ENCODE measurements around the gene CELF6. TPM values are rescaled to one million over a fixed set of nuclear protein-coding genes. Genes with fewer than 3 reads are reported as not detected.

CELF6 gene
- total and polyA plus RNA-seq, 2 donors (not counting 3 experiments of a cell fraction or from before 2014, with no cell fraction given): 0.17 TPM; not detected in 1

- H3K4me1 ChIP-seq (ENCODE audit: control insufficient read depth, extremely low read depth, insufficient read depth, low read length): peaks cover 12% of the 10 kb centered on the region
- POLR2A ChIA-PET: interaction anchor here (1.0 kb wide), 1 partner anchor 45 kb away, joined by 3 read pairs; no protein-coding TSS in a partner anchor
- dilution Hi-C loops (cut with MboI; ENCODE audit: extremely low pct_ligation_motif_present, low sequenced_read_pairs) (no loop called here), intact Hi-C loops (cut with micrococcal nuclease) (loop anchor here (1.0 to 2.0 kb wide), 2 partner anchors 41 to 74 kb away; partner anchors contain the start of gene PKM)
- no peaks in the 10 kb centered on the region for H4K20me1 ChIP-seq (replicated peaks; ENCODE audit: control insufficient read depth, extremely low read depth, insufficient read depth, low read length)
- peak; percentile 88 for FAIRE-seq
- TF ChIP-seq POLR2A (IDR thresholded peaks at IDR 0.05; ENCODE audit: low read depth, low read length): peak; percentile 58
- no peak for TF ChIP-seq JUN (IDR thresholded peaks at IDR 0.05; ENCODE audit: borderline replicate concordance, insufficient read depth, insufficient read length, low read depth)
- TF ChIP-seq, protein P1, sequence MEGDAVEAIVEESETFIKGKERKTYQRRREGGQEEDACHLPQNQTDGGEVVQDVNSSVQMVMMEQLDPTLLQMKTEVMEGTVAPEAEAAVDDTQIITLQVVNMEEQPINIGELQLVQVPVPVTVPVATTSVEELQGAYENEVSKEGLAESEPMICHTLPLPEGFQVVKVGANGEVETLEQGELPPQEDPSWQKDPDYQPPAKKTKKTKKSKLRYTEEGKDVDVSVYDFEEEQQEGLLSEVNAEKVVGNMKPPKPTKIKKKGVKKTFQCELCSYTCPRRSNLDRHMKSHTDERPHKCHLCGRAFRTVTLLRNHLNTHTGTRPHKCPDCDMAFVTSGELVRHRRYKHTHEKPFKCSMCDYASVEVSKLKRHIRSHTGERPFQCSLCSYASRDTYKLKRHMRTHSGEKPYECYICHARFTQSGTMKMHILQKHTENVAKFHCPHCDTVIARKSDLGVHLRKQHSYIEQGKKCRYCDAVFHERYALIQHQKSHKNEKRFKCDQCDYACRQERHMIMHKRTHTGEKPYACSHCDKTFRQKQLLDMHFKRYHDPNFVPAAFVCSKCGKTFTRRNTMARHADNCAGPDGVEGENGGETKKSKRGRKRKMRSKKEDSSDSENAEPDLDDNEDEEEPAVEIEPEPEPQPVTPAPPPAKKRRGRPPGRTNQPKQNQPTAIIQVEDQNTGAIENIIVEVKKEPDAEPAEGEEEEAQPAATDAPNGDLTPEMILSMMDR (IDR thresholded peaks at IDR 0.05; ENCODE audit: extremely low read depth in 1 of 2, insufficient read depth in 1 of 2, low read depth in 1 of 2, low read length in 2 of 2): peak; percentile 31 to 74
- peak; percentile 72 for TF ChIP-seq POLR2AphosphoS5 (IDR thresholded peaks at IDR 0.05; ENCODE audit: insufficient read depth, low read depth, low read length)
- peak; percentile 99 for TF ChIP-seq MAX (IDR thresholded peaks at IDR 0.05; ENCODE audit: insufficient read depth, insufficient read length)
- no peak for TF ChIP-seq FOS (IDR thresholded peaks at IDR 0.05; ENCODE audit: borderline replicate concordance, insufficient read depth, low read length)
- peak within 1 kb of the TSS; percentile 45 to 97 (median 66) for H3K4me3 ChIP-seq (replicated peaks in 1 of 3; ENCODE audit: insufficient read depth in 1 of 3, low read depth in 1 of 3, low read length in 3 of 3)
- no peaks in the 10 kb centered on the region for H3K9me1 ChIP-seq (replicated peaks; ENCODE audit: control insufficient read depth, extremely low read depth, insufficient read depth, low read length)
- peak within 1 kb of the TSS; percentile 86 for H3K4me2 ChIP-seq (ENCODE audit: insufficient read depth, low read length)
- H3K79me2 ChIP-seq (ENCODE audit: control insufficient read depth, insufficient read depth, low read length): peaks cover 2% of the 10 kb centered on the region
- peak; percentile 99 for DNase-seq (ENCODE audit: low read depth, low spot score)
- CTCF ChIA-PET: interaction anchor here (0.8 to 2.4 kb wide), 2 partner anchors 46 to 72 kb away, joined by 5 to 6 read pairs; no protein-coding TSS in a partner anchor
- peak within 1 kb of the TSS; percentile 89 for H2AFZ ChIP-seq (ENCODE audit: low read depth, low read length)
- H3K36me3 ChIP-seq (ENCODE audit: control insufficient read depth in 2 of 2, extremely low read depth in 1 of 2, insufficient read depth in 2 of 2, low read length in 2 of 2): peaks cover 0 to under 1% of the 10 kb centered on the region in 2 experiments
- no TSS peak for BruUV-seq (replicated peaks)
- H3K9me3 ChIP-seq (replicated peaks; ENCODE audit: control insufficient read depth, insufficient read depth, low read length): no peaks in the 10 kb centered on the region
- H3K27ac ChIP-seq (ENCODE audit: insufficient read depth, low read depth, low read length): peak within 1 kb of the TSS; percentile 57
- H3K9ac ChIP-seq (replicated peaks; ENCODE audit: extremely low read depth, insufficient read depth, low read length): peak within 1 kb of the TSS; percentile 69
- H3K27me3 ChIP-seq (ENCODE audit: control insufficient read depth in 2 of 2, insufficient read depth in 2 of 2, low read length in 2 of 2): no peaks in the 10 kb centered on the region
These were observed 47.6 kb downstream of the CELF6 start, which contains the start of gene PARP6 for GRCh38 chr15:72272213-72272996. Gene PARP6 (minus strand): TSS chr15:72272554. CDS start chr15:72267477, 5,077 bp downstream.
